HG02981 (cell line): ENCODE measurements around the gene CSGALNACT2.
"Not testable (repeated sequence)": the region's sequence is repeated elsewhere in the genome, so short reads cannot be mapped to it uniquely, and the experiment has no call there.

Source experiments
- ATAC-seq: cut with Tn5 transposase; IDR thresholded peaks from one replicate; pipeline ENCODE4 v1.9.1; 2021; ENCODE audit warnings: mild to moderate bottlenecking, moderate library complexity; ENCODE audit not compliant: unreplicated experiment

The CSGALNACT2 gene, protein sequence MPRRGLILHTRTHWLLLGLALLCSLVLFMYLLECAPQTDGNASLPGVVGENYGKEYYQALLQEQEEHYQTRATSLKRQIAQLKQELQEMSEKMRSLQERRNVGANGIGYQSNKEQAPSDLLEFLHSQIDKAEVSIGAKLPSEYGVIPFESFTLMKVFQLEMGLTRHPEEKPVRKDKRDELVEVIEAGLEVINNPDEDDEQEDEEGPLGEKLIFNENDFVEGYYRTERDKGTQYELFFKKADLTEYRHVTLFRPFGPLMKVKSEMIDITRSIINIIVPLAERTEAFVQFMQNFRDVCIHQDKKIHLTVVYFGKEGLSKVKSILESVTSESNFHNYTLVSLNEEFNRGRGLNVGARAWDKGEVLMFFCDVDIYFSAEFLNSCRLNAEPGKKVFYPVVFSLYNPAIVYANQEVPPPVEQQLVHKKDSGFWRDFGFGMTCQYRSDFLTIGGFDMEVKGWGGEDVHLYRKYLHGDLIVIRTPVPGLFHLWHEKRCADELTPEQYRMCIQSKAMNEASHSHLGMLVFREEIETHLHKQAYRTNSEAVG

DNA sequence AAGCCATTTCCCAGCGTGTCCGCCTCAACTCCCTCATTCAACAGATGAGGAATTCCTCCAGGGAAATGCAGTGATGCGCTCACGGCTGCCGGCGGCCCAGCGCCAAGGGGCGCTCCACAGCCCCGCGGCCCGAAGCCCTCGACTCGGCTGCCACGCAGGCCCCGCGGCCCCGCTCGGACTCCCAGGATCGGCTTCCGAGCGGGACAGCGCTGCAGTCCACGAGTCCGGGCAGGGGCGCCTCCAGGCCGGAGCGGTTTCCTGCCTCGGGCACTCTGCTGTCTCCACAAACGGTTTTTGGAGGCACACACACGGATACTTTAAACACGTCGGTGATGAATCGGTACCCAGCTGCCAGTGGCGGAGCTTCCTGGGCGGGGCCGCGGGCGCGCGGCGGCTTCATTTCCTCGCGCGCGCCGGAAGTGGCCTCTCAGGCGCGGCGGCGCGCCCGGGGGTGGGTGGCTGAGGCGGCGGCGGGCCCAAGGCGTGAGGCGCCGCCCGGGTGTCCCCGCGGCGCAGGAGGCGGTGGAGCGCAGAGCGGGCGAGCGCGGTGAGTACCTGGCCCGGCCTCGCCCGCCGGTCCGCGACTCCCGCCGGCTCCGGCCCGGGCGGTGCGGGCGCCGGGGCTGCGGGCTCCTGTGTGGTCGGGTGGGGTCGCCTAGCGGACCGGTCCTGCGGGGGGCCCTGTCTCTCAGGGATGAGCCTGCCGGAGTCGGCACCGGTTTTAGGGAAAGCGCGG lies at the start of gene CSGALNACT2:
TSS of gene CSGALNACT2 (plus strand) at position 425 of the 736 bp plus-strand sequence. CDS start 16,705 bp downstream, outside the sequence.
- peak; percentile 64 for ATAC-seq

GRCh38 chr10:43089519-43089918 lies 48.7 kb upstream of the CSGALNACT2 start:
- ATAC-seq, result no peak

DNA sequence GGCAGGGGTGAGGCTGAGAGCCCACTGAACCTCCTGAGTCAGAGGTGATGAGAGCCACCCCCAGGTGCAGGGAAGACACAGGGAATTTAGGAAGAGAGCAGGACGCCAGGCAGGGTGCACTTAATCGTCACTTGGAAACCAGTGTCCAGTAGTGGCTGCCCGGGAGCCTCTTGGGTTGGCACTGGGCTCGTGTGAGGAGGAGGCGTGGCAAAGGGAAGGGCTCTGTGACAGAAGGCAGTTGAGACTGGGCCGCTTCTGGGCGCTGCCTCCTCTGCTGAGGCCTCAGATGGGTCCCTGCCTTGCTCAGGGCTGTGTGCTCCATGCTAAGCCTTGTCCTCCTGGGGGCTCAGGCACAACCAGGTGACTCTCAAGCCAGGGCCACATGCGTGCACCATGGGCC lies 48.1 kb upstream of the CSGALNACT2 start:
- no peak for ATAC-seq

GRCh38 chr10:43090664-43091063 lies 47.6 kb upstream of the CSGALNACT2 start:
- ATAC-seq, result no peak

GRCh38 chr10:43091846-43092245 lies 46.4 kb upstream of the CSGALNACT2 start:
- no peak for ATAC-seq

GRCh38 chr10:43093423-43094076 lies 44.7 kb upstream of the CSGALNACT2 start:
- ATAC-seq, result no peak

DNA sequence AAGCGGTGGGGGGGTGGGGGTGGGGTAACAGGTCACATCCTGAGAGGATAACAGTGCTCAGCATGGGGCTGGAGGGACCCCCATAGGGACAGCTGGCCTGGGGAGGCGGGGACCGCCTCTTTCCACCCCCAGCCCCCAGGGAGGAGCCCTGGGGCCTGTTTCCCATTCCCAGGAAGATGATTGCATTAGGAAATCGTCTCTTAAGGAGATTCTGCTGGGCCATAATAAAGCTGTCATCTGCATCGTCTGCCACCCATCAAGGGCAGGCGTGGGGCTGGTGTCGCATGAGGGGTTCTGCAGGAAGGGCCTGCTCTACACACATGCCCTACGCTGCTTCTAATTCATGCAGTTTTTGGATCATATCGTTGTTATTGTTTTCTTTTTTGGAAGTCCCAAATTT lies 44.2 kb upstream of the CSGALNACT2 start:
- ATAC-seq, result no peak

DNA sequence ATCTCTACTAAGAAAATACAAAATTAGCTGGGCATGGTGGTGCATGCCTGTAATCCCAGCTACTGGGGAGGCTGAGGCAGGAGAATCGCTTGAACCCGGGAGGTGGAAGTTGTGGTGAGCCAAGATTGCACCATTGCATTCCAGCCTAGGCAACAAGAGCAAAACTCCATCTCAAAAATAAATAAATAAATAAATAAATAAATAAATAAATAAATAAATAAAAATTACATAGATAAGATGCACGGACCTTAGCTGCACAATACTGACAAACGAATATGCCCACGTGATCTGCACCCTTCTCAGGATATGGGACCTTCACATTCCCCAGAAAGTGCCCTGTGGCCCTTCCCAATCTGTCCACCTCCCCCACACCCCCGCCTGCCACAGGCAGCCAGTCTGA lies 38.9 kb upstream of the CSGALNACT2 start:
- not testable (repeated sequence) for ATAC-seq

- ATAC-seq, result no peak
Observed at GRCh38 chr10:43099928-43100327, 38.3 kb upstream of the CSGALNACT2 start.

DNA sequence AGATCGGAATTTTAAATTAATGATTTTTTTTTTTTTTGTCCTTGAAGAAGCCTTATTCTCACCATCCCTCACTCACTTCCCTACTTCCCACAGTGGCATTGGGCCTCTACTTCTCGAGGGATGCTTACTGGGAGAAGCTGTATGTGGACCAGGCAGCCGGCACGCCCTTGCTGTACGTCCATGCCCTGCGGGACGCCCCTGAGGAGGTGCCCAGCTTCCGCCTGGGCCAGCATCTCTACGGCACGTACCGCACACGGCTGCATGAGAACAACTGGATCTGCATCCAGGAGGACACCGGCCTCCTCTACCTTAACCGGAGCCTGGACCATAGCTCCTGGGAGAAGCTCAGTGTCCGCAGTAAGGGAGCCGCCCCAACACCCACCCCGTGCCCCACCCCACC lies 37.9 kb upstream of the CSGALNACT2 start:
- ATAC-seq, result no peak

- ATAC-seq, result no peak
Observed at GRCh38 chr10:43102063-43102828, 36.0 kb upstream of the CSGALNACT2 start.

DNA sequence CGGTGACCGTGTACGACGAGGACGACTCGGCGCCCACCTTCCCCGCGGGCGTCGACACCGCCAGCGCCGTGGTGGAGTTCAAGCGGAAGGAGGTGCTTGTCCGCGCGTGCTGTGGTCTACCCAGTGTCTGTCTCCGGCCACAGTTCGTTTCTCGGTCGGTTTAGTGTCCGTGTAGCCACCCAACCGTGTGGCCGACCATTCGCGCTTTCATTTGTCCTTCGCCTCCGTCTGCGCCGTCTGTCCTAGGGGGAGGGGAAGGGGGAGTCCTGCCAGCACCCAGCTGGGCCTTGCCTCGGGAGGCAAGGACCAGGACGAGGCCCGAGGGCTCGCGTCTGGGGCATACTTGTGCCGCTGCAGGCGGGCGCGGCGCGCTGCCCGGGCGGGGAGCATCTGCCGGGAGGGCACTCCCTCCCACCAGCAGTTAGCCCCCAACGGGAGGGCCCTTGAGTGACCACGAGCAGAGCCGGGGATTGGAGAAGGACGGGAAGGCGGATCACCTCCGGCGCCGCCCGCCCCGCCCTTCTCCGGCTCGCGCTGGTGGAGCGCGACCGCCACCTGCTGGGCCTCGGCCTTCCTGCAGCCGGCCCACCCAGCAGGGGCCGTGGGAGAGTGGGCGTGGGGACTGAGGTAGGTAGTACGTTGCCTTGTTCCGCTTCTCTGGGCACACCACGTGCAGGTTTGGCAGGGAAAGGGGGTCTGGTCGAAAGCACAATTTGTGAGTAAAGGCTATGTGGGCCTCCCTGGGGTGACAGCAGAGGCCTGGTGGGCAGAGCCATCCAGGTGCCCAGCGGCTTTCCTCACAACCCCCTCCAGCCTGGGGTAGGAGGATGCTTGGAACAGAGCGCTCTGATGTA lies 32.9 kb upstream of the CSGALNACT2 start:
- peak; percentile 74 for ATAC-seq

DNA sequence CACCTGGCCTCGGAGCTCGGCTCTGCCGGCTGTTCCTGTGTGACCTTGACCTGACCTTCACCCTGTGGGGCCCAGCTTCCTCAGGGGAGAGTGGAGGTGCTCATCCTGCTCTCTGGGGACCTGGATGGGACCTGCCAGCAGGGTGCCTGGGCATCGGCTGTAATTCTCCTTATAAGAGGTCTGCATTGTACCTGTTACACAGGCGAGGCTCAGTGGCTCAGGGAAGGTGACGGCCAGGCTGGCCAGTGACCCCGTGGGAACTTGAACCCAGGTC lies 32.4 kb upstream of the CSGALNACT2 start:
- ATAC-seq, result no peak

DNA sequence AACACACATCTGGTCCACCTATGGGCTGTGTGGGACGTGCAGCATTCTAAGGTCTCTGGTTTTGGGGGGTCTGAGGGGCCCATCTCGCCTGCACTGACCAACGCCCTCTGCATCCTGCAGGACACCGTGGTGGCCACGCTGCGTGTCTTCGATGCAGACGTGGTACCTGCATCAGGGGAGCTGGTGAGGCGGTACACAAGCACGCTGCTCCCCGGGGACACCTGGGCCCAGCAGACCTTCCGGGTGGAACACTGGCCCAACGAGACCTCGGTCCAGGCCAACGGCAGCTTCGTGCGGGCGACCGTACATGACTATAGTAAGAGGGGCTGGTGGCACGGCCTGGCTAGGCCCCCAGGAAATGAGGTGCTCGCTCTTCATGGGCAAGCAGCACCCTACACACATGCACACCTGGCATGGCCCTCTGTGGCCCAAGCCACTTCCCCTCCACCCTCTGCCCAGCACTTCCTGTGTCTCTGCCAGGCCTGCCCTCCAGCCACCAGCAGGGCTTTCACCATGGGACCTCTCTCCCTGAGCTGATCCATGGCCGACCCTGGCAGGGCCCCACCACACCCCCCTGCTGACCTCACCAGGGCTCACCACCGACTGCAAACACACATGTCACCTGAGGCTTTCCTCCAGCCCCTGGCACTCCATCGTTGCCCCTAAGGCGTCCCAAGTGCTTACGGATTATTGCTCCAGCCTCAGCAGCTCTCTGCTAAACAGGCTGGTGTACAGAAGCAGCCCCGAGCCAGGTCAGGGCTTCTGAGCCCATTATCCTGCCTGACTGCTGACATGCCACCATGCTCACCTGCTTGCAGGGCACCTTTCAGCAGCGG lies 31.8 kb upstream of the CSGALNACT2 start:
- ATAC-seq, result no peak

- no peak for ATAC-seq
Observed at GRCh38 chr10:43108951-43109350, 29.3 kb upstream of the CSGALNACT2 start.

- no peak for ATAC-seq
Observed at GRCh38 chr10:43109671-43110249, 28.5 kb upstream of the CSGALNACT2 start.

GRCh38 chr10:43110338-43111071 lies 27.7 kb upstream of the CSGALNACT2 start:
- peak; percentile 42 for ATAC-seq

DNA sequence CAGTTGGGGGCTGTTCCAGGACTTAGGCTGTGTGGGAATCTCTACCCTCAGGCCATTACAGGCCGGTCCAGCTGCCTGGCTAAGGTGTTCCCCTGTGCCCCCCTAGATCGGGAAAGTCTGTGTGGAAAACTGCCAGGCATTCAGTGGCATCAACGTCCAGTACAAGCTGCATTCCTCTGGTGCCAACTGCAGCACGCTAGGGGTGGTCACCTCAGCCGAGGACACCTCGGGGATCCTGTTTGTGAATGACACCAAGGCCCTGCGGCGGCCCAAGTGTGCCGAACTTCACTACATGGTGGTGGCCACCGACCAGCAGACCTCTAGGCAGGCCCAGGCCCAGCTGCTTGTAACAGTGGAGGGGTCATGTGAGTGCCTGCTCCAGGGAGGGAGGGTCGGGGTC lies 27.1 kb upstream of the CSGALNACT2 start:
- no peak for ATAC-seq
